Measurements from ENCODE around the gene TBC1D2.

The TBC1D2 gene

GRCh38 chr9:98203153-98203552 lies 52.3 kb downstream of the TBC1D2 start:
- no peak for TF ChIP-seq CTCF (IDR thresholded peaks at IDR 0.05)
- Histone ChIP-seq H3K36me3 (peaks cover 90% of the 10 kb centered on the region), H3K4me3 (ENCODE audit: low read depth in 1 of 2, low read length in 1 of 2) (no peak overlapping the region), H3K27me3 (no peaks in the 10 kb centered on the region), H3K4me1 (ENCODE audit: control insufficient read depth in 1 of 2, insufficient read depth in 1 of 2, low read depth in 1 of 2, low read length in 1 of 2) (peaks cover 3 to 12% of the 10 kb centered on the region in 2 experiments), H3K9me3 (no peaks in the 10 kb centered on the region), H3K27ac (no peak overlapping the region)

GRCh38 chr9:98202252-98202651 lies 53.2 kb downstream of the TBC1D2 start:
- Histone ChIP-seq H3K4me3 (ENCODE audit: low read depth in 1 of 2, low read length in 1 of 2) (no peak overlapping the region), H3K4me1 (ENCODE audit: control insufficient read depth in 1 of 2, insufficient read depth in 1 of 2, low read depth in 1 of 2, low read length in 1 of 2) (peaks cover 3 to 12% of the 10 kb centered on the region in 2 experiments), H3K27me3 (no peaks in the 10 kb centered on the region), H3K9me3 (no peaks in the 10 kb centered on the region), H3K36me3 (peaks cover 90% of the 10 kb centered on the region), H3K27ac (no peak overlapping the region)
- no peak for TF ChIP-seq CTCF (IDR thresholded peaks at IDR 0.05)

GRCh38 chr9:98201749-98202148 lies 53.7 kb downstream of the TBC1D2 start:
- H3K36me3 ChIP-seq = peaks cover 90% of the 10 kb centered on the region
- H3K9me3 ChIP-seq = no peaks in the 10 kb centered on the region
- no peaks in the 10 kb centered on the region for H3K27me3 ChIP-seq
- peaks cover 3 to 12% of the 10 kb centered on the region in 2 experiments for H3K4me1 ChIP-seq (ENCODE audit: control insufficient read depth in 1 of 2, insufficient read depth in 1 of 2, low read depth in 1 of 2, low read length in 1 of 2)
- H3K27ac ChIP-seq = no peak overlapping the region
- H3K4me3 ChIP-seq (ENCODE audit: low read depth in 1 of 2, low read length in 1 of 2) = no peak overlapping the region
- TF ChIP-seq CTCF (IDR thresholded peaks at IDR 0.05) = no peak

- TF ChIP-seq CTCF (IDR thresholded peaks at IDR 0.05) = no peak
- H3K9me3 ChIP-seq = no peaks in the 10 kb centered on the region
- peaks cover 3 to 12% of the 10 kb centered on the region in 2 experiments for H3K4me1 ChIP-seq (ENCODE audit: control insufficient read depth in 1 of 2, insufficient read depth in 1 of 2, low read depth in 1 of 2, low read length in 1 of 2)
- H3K27ac ChIP-seq = no peak overlapping the region
- H3K27me3 ChIP-seq = no peaks in the 10 kb centered on the region
- H3K36me3 ChIP-seq = peaks cover 87% of the 10 kb centered on the region
- no peak overlapping the region for H3K4me3 ChIP-seq (ENCODE audit: low read depth in 1 of 2, low read length in 1 of 2)
Measured at GRCh38 chr9:98201102-98201501, 54.3 kb downstream of the TBC1D2 start.

- no peak overlapping the region for H3K4me3 ChIP-seq (ENCODE audit: low read depth in 1 of 2, low read length in 1 of 2)
- H3K27ac ChIP-seq = no peak overlapping the region
- no peak for TF ChIP-seq CTCF (IDR thresholded peaks at IDR 0.05)
- H3K9me3 ChIP-seq = no peaks in the 10 kb centered on the region
- no peaks in the 10 kb centered on the region for H3K27me3 ChIP-seq
- no peaks in the 10 kb centered on the region for H3K4me1 ChIP-seq (ENCODE audit: control insufficient read depth in 1 of 2, insufficient read depth in 1 of 2, low read depth in 1 of 2, low read length in 1 of 2)
- peaks cover 79% of the 10 kb centered on the region for H3K36me3 ChIP-seq
Measured at GRCh38 chr9:98199388-98200033, 55.9 kb downstream of the TBC1D2 start.

All from neutrophil (primary cell).